GM23338 (cell line): Measurements from ENCODE around the gene MEOX1. TPM values are rescaled to one million over a fixed set of nuclear protein-coding genes. Genes with fewer than 3 reads are reported as not detected.

Source experiments
- ATAC-seq: fragments of 200-7000 bp; cut with Tn5 transposase; 3 replicates; pipeline ENCODE4 v1.9.1; 2020
- DNase-seq: peaks from one replicate; pipeline ENCODE4 v3.0.0-alpha.2; 2015; ENCODE audit warnings: low spot score
- H2AFZ ChIP-seq: fragments of 200-600 bp; sonication (generic); 2 replicates; pipeline ENCODE4 v1.8.0; 2016; ENCODE audit warnings: antibody characterized with exemption, mild to moderate bottlenecking, moderate library complexity
- H3F3A ChIP-seq: fragments of 200-600 bp; sonication (generic); replicated peaks from 2 replicates; pipeline ENCODE4 v1.8.0; 2017; ENCODE audit warnings: antibody characterized with exemption, mixed run types, low read depth
- H3K27ac ChIP-seq: fragments of 200-600 bp; sonication (generic); 2 replicates; pipeline ENCODE4 v1.6.1; 2016; ENCODE audit warnings: low read depth
- H3K27me3 ChIP-seq: fragments of 200-600 bp; sonication (generic); 2 replicates; pipeline ENCODE4 v1.8.0; 2016; ENCODE audit warnings: mild to moderate bottlenecking, mixed run types, moderate library complexity; ENCODE audit not compliant: insufficient read depth
- H3K36me3 ChIP-seq: fragments of 200-600 bp; sonication (generic); 2 replicates; pipeline ENCODE4 v1.8.0; 2016; ENCODE audit warnings: mild to moderate bottlenecking; ENCODE audit not compliant: insufficient read depth
- H3K4me1 ChIP-seq: fragments of 200-600 bp; sonication (generic); 2 replicates; pipeline ENCODE4 v1.8.0; 2016; ENCODE audit warnings: mild to moderate bottlenecking, moderate library complexity; ENCODE audit not compliant: insufficient read depth
- H3K4me2 ChIP-seq: fragments of 200-600 bp; sonication (generic); 2 replicates; pipeline ENCODE4 v1.7.1; 2017; ENCODE audit warnings: mixed run types
- H3K4me3 ChIP-seq: fragments of 200-600 bp; sonication (generic); 2 replicates; pipeline ENCODE4 v1.6.1; 2016; ENCODE audit warnings: mixed run types
- H3K79me2 ChIP-seq: fragments of 200-600 bp; sonication (generic); replicated peaks from 2 replicates; pipeline ENCODE4 v1.8.0; 2017; ENCODE audit warnings: mild to moderate bottlenecking; ENCODE audit not compliant: insufficient read depth
- H3K9me2 ChIP-seq: fragments of 200-600 bp; sonication (generic); 2 replicates; pipeline ENCODE4 v1.8.0; 2017; ENCODE audit not compliant: insufficient read depth
- H4K20me1 ChIP-seq: fragments of 200-600 bp; sonication (generic); replicated peaks from 2 replicates; pipeline ENCODE4 v1.8.0; 2017; ENCODE audit warnings: mild to moderate bottlenecking; ENCODE audit not compliant: insufficient read depth
- H3K27ac Mint-ChIP-seq: 2 replicates; pipeline ENCODE4 v1.8.0; 2020; ENCODE audit warnings: inconsistent platforms, mild to moderate bottlenecking, moderate library complexity, mixed read lengths
- H3K27me3 Mint-ChIP-seq: 3 replicates; pipeline ENCODE4 v1.8.0; 2022; ENCODE audit warnings: low read depth, mild to moderate bottlenecking, moderate library complexity, mixed read lengths, inconsistent platforms; ENCODE audit not compliant: insufficient read depth, poor library complexity
- H3K36me3 Mint-ChIP-seq: 3 replicates; pipeline ENCODE4 v1.8.0; 2021; ENCODE audit warnings: low read depth, mild to moderate bottlenecking, inconsistent platforms, moderate library complexity, mixed read lengths
- H3K4me1 Mint-ChIP-seq: 3 replicates; pipeline ENCODE4 v1.8.0; 2020; ENCODE audit warnings: mild to moderate bottlenecking, inconsistent platforms, mixed read lengths
- H3K4me3 Mint-ChIP-seq: 3 replicates; pipeline ENCODE4 v1.8.0; 2021; ENCODE audit warnings: moderate library complexity, mild to moderate bottlenecking, inconsistent platforms, mixed read lengths
- H3K9me3 Mint-ChIP-seq: 3 replicates; pipeline ENCODE4 v1.8.0; 2020; ENCODE audit warnings: moderate library complexity, mild to moderate bottlenecking, inconsistent platforms, mixed read lengths
- EZH2 ChIP-seq: fragments of 200-600 bp; sonication (generic); IDR thresholded peaks from one replicate; pipeline ENCODE4 v1.8.0; 2017; ENCODE audit warnings: antibody characterized with exemption, mild to moderate bottlenecking, low read depth; ENCODE audit not compliant: unreplicated experiment
- NANOG ChIP-seq: IDR thresholded peaks from 2 replicates; pipeline ENCODE4 v1.6.1; 2016; ENCODE audit warnings: antibody characterized with exemption, borderline replicate concordance
- POLR2AphosphoS5 ChIP-seq: IDR thresholded peaks from 2 replicates; pipeline ENCODE4 v1.6.1; 2016; ENCODE audit warnings: antibody characterized with exemption, low read depth
- STAT1 ChIP-seq: IDR thresholded peaks from one replicate; pipeline ENCODE4 v1.6.1; 2016; ENCODE audit warnings: antibody characterized with exemption; ENCODE audit not compliant: unreplicated experiment
- ZNF114 ChIP-seq: fragments of 250-450 bp; sonication (Bioruptor Pico); IDR thresholded peaks from 2 replicates; pipeline ENCODE4 v1.5.0; 2020; ENCODE audit warnings: mild to moderate bottlenecking, moderate library complexity
- ZNF331 ChIP-seq: fragments of 250-450 bp; sonication (Bioruptor Pico); IDR thresholded peaks from 2 replicates; pipeline ENCODE4 v1.5.0; 2020; ENCODE audit warnings: low read depth, mild to moderate bottlenecking, moderate library complexity
- polyA plus RNA-seq: library from polyadenylated mRNA; unstranded; fragments of >200 nt; fragmentation: Nextera tagmentation; extraction: Ambion mirVana; gene quantifications from 2 replicates; pipeline ENCODE4 v1.2.1, GENCODE V29; 2016
- total RNA-seq: library from RNA; depleted of rRNA; stranded (reverse); fragments of >200 nt; shearing (Covaris generic); gene quantifications from 2 replicates; pipeline ENCODE4 v1.2.3, GENCODE V29; 2014
- TF ChIP-seq, protein P1 (sequence below): fragments of 250-450 bp; sonication (Bioruptor Pico); IDR thresholded peaks from 2 replicates; pipeline ENCODE4 v1.5.0; 2020; ENCODE audit warnings: mild to moderate bottlenecking, moderate library complexity
- TF ChIP-seq, protein P2 (sequence below): IDR thresholded peaks from 2 replicates; pipeline ENCODE4 v1.6.1; 2016; ENCODE audit warnings: antibody characterized with exemption
- TF ChIP-seq, protein P3 (sequence below), 2 experiments: fragments of 200-600 bp in 1 of 2; sonication (generic) in 1 of 2; conservative IDR thresholded peaks; 2 replicates each; pipeline versions ENCODE4 v1.5.1 to v1.6.1; 2016 to 2017; ENCODE audit warnings: antibody characterized with exemption in 2 of 2, low read depth in 2 of 2, mild to moderate bottlenecking in 2 of 2, moderate library complexity in 1 of 2

The MEOX1 gene
- total and polyA plus RNA-seq, 2 experiments from 2014 or later, result not detected

DNA sequence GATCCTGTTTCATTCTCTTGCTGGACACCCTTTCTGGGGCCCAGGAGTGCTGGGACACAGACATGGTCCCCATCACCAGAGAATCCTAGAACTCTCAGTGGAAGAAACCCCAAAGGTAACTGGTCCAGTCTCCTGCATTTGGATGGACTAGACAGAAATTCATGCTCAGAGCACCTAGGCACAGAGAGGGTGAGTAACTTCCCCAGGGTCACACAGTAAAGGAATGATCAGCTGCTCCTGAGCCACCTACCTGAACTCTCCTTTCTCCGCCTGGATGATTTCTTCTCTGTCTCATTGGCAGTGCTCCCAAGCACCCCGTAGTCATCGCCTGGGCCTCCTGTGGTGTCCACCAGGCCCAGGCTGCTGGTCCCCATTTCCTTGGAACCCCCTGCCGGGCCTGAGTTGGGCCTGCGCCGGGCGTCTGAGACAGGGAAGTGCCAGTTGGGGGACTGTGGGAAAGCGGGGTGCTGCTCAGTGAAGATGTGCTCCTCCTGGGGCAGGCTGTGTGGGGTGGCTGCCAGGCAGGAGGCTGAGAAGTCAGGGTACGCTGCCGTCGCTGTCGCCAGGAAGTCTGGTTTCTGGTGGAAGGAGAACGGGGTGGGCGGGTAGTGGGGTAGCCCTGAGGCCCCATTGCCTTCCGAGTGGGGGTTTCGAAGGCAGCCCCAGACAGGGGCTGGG lies 767 bp downstream of the MEOX1 start:
- Mint-ChIP-seq H3K9me3 (no peaks in the 10 kb centered on the region), H3K36me3 (no peaks in the 10 kb centered on the region), H3K4me3 (no peak overlapping the region), H3K27ac (no peak overlapping the region), H3K27me3 (peaks cover 16% of the 10 kb centered on the region), H3K4me1 (peaks cover 43% of the 10 kb centered on the region)
- no peaks in the 10 kb centered on the region for H3K27me3 ChIP-seq
- TF ChIP-seq STAT1, result no peak
- TF ChIP-seq, protein P1, sequence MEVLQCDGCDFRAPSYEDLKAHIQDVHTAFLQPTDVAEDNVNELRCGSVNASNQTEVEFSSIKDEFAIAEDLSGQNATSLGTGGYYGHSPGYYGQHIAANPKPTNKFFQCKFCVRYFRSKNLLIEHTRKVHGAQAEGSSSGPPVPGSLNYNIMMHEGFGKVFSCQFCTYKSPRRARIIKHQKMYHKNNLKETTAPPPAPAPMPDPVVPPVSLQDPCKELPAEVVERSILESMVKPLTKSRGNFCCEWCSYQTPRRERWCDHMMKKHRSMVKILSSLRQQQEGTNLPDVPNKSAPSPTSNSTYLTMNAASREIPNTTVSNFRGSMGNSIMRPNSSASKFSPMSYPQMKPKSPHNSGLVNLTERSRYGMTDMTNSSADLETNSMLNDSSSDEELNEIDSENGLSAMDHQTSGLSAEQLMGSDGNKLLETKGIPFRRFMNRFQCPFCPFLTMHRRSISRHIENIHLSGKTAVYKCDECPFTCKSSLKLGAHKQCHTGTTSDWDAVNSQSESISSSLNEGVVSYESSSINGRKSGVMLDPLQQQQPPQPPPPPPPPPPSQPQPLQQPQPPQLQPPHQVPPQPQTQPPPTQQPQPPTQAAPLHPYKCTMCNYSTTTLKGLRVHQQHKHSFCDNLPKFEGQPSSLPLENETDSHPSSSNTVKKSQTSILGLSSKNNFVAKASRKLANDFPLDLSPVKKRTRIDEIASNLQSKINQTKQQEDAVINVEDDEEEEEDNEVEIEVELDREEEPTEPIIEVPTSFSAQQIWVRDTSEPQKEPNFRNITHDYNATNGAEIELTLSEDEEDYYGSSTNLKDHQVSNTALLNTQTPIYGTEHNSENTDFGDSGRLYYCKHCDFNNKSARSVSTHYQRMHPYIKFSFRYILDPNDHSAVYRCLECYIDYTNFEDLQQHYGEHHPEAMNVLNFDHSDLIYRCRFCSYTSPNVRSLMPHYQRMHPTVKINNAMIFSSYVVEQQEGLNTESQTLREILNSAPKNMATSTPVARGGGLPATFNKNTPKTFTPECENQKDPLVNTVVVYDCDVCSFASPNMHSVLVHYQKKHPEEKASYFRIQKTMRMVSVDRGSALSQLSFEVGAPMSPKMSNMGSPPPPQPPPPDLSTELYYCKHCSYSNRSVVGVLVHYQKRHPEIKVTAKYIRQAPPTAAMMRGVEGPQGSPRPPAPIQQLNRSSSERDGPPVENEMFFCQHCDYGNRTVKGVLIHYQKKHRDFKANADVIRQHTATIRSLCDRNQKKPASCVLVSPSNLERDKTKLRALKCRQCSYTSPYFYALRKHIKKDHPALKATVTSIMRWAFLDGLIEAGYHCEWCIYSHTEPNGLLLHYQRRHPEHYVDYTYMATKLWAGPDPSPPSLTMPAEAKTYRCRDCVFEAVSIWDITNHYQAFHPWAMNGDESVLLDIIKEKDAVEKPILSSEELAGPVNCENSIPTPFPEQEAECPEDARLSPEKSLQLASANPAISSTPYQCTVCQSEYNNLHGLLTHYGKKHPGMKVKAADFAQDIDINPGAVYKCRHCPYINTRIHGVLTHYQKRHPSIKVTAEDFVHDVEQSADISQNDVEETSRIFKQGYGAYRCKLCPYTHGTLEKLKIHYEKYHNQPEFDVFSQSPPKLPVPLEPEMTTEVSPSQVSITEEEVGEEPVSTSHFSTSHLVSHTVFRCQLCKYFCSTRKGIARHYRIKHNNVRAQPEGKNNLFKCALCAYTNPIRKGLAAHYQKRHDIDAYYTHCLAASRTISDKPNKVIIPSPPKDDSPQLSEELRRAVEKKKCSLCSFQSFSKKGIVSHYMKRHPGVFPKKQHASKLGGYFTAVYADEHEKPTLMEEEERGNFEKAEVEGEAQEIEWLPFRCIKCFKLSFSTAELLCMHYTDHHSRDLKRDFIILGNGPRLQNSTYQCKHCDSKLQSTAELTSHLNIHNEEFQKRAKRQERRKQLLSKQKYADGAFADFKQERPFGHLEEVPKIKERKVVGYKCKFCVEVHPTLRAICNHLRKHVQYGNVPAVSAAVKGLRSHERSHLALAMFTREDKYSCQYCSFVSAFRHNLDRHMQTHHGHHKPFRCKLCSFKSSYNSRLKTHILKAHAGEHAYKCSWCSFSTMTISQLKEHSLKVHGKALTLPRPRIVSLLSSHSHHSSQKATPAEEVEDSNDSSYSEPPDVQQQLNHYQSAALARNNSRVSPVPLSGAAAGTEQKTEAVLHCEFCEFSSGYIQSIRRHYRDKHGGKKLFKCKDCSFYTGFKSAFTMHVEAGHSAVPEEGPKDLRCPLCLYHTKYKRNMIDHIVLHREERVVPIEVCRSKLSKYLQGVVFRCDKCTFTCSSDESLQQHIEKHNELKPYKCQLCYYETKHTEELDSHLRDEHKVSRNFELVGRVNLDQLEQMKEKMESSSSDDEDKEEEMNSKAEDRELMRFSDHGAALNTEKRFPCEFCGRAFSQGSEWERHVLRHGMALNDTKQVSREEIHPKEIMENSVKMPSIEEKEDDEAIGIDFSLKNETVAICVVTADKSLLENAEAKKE (CRISPR knock-in tag), result no peak
- no peak for TF ChIP-seq ZNF114 (CRISPR knock-in tag)
- TF ChIP-seq, protein P2, sequence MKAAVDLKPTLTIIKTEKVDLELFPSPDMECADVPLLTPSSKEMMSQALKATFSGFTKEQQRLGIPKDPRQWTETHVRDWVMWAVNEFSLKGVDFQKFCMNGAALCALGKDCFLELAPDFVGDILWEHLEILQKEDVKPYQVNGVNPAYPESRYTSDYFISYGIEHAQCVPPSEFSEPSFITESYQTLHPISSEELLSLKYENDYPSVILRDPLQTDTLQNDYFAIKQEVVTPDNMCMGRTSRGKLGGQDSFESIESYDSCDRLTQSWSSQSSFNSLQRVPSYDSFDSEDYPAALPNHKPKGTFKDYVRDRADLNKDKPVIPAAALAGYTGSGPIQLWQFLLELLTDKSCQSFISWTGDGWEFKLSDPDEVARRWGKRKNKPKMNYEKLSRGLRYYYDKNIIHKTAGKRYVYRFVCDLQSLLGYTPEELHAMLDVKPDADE, result no peak
- no peak for TF ChIP-seq POLR2AphosphoS5
- no peak for TF ChIP-seq NANOG
- no peak for TF ChIP-seq EZH2
- no peak for TF ChIP-seq ZNF331
- TF ChIP-seq, protein P3, sequence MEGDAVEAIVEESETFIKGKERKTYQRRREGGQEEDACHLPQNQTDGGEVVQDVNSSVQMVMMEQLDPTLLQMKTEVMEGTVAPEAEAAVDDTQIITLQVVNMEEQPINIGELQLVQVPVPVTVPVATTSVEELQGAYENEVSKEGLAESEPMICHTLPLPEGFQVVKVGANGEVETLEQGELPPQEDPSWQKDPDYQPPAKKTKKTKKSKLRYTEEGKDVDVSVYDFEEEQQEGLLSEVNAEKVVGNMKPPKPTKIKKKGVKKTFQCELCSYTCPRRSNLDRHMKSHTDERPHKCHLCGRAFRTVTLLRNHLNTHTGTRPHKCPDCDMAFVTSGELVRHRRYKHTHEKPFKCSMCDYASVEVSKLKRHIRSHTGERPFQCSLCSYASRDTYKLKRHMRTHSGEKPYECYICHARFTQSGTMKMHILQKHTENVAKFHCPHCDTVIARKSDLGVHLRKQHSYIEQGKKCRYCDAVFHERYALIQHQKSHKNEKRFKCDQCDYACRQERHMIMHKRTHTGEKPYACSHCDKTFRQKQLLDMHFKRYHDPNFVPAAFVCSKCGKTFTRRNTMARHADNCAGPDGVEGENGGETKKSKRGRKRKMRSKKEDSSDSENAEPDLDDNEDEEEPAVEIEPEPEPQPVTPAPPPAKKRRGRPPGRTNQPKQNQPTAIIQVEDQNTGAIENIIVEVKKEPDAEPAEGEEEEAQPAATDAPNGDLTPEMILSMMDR (conservative IDR thresholded peaks at IDR 0.05; ENCODE audit: low read depth in 2 of 2), result no peak
- no peak for DNase-seq
- H3K79me2 ChIP-seq, result no peaks in the 10 kb centered on the region
- no peak overlapping the region for H3K27ac ChIP-seq
- 0 out of 2 replicates have a peak, but pooled peaks cover 3% of the 10 kb centered on the region for H3F3A ChIP-seq
- no peaks in the 10 kb centered on the region for H3K36me3 ChIP-seq
- H3K4me2 ChIP-seq, result no peak overlapping the region
- H4K20me1 ChIP-seq, result no peaks in the 10 kb centered on the region
- H3K9me2 ChIP-seq, result no peaks in the 10 kb centered on the region
- no peak overlapping the region; the same call in 1 of the 2 replicates for H2AFZ ChIP-seq
- peaks cover 36% of the 10 kb centered on the region for H3K4me1 ChIP-seq
- no peak overlapping the region for H3K4me3 ChIP-seq
- no peak for ATAC-seq
